ENCODE results near the gene GABRG3.

GABRG3 gene

GRCh38 chr15:27273506-27273905 lies 302.5 kb downstream of the GABRG3 start:
- ATAC-seq = no peak
- TF ChIP-seq, protein P1, sequence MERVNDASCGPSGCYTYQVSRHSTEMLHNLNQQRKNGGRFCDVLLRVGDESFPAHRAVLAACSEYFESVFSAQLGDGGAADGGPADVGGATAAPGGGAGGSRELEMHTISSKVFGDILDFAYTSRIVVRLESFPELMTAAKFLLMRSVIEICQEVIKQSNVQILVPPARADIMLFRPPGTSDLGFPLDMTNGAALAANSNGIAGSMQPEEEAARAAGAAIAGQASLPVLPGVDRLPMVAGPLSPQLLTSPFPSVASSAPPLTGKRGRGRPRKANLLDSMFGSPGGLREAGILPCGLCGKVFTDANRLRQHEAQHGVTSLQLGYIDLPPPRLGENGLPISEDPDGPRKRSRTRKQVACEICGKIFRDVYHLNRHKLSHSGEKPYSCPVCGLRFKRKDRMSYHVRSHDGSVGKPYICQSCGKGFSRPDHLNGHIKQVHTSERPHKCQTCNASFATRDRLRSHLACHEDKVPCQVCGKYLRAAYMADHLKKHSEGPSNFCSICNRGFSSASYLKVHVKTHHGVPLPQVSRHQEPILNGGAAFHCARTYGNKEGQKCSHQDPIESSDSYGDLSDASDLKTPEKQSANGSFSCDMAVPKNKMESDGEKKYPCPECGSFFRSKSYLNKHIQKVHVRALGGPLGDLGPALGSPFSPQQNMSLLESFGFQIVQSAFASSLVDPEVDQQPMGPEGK (CRISPR knock-in tag; IDR thresholded peaks at IDR 0.05; ENCODE audit: borderline replicate concordance) = no peak
- no peak for TF ChIP-seq TCF4 (CRISPR knock-in tag; IDR thresholded peaks at IDR 0.05; ENCODE audit: borderline replicate concordance)

DNA sequence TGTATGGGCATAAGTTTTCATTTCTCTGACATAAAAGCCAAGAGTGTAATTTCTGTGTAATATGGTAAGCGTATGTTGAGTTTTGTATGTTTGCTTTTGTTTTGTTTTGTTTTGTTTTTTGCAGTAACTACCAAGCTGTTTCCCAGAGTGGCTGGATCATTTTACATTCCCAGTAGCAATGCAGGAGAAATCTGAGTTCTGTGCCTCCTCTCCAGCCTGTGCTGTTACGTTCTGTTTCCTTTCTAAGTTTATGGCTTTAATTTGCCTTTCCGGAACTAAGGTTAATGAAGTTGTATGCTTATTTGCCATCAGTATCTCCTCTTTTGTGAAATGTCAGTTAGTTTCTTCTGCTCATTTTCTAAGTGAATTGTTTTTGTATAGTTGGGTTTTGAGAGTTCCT lies 307.8 kb downstream of the GABRG3 start:
- no peak for ATAC-seq
- TF ChIP-seq CSDC2 (CRISPR knock-in tag; IDR thresholded peaks at IDR 0.05) (no peak), CREB5 (CRISPR knock-in tag; IDR thresholded peaks at IDR 0.05; ENCODE audit: low read depth) (no peak), ZFP30 (CRISPR knock-in tag; IDR thresholded peaks at IDR 0.05) (no peak), ZNF565 (CRISPR knock-in tag; conservative IDR thresholded peaks at IDR 0.05; ENCODE audit: low read depth) (no peak), TOX (CRISPR knock-in tag; IDR thresholded peaks at IDR 0.05; ENCODE audit: borderline replicate concordance) (no peak), SNAI2 (CRISPR knock-in tag; IDR thresholded peaks at IDR 0.05) (no peak), ZNF8 (CRISPR knock-in tag; IDR thresholded peaks at IDR 0.05) (no peak), ESRRG (CRISPR knock-in tag; IDR thresholded peaks at IDR 0.05) (no peak), ZC3H10 (CRISPR knock-in tag; IDR thresholded peaks at IDR 0.05) (no peak), TSHZ2 (CRISPR knock-in tag; IDR thresholded peaks at IDR 0.05) (no peak), RARB (CRISPR knock-in tag; IDR thresholded peaks at IDR 0.05) (no peak)

DNA sequence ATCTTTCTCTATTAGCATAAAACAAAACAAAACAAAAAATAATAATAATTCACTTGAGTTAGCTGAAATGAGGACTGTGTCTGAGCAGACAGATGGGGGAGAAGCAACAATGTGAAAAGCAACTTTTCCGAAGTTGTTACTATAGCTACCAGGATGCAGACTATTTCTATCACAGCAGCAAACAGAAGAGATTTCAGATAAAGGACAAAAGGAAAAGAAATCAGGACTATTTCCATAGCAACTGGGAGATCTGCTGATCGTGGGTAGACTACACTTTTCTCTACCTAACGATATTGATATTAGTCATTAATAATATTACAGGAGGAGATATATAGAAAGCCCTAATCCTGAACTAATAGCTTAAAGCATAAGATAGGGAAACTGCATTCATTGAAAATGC lies 321.7 kb downstream of the GABRG3 start:
- ATAC-seq = no peak
- no peak for TF ChIP-seq CSRNP3 (CRISPR knock-in tag; IDR thresholded peaks at IDR 0.05)
- no peak for TF ChIP-seq SNAI2 (CRISPR knock-in tag; IDR thresholded peaks at IDR 0.05)
- TF ChIP-seq ZFP30 (CRISPR knock-in tag; IDR thresholded peaks at IDR 0.05) = no peak
- TF ChIP-seq ZFP3 (CRISPR knock-in tag; IDR thresholded peaks at IDR 0.05) = no peak
- TF ChIP-seq CSDC2 (CRISPR knock-in tag; IDR thresholded peaks at IDR 0.05) = no peak
- no peak for TF ChIP-seq ZNF565 (CRISPR knock-in tag; conservative IDR thresholded peaks at IDR 0.05; ENCODE audit: low read depth)
- TF ChIP-seq TOX (CRISPR knock-in tag; IDR thresholded peaks at IDR 0.05; ENCODE audit: borderline replicate concordance) = no peak
- no peak for TF ChIP-seq GLIS3 (CRISPR knock-in tag; IDR thresholded peaks at IDR 0.05)
- no peak for TF ChIP-seq BACH2 (CRISPR knock-in tag; IDR thresholded peaks at IDR 0.05; ENCODE audit: borderline replicate concordance)
- no peak for TF ChIP-seq ESRRG (CRISPR knock-in tag; IDR thresholded peaks at IDR 0.05)
- TF ChIP-seq, protein P1 (CRISPR knock-in tag; IDR thresholded peaks at IDR 0.05; ENCODE audit: borderline replicate concordance) = no peak

DNA sequence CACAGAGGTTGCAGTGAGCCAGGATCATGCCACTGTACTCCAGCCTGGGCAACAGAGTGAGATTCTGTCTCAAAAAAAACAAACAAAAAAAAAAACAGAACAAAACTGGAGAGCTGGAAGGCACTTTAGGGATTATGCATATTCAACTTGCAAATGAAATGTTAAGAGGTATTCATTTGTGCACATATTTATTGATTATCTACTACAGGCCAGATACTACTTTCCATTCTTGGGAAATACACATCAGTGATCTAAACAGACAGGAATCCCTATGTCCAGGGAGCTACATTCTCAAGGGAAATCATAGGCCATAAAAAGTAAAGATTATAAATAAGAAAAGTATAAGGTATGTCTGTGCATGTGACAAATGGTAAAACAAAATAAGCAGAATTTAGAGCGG lies 322.6 kb downstream of the GABRG3 start:
- no peak for ATAC-seq
- TF ChIP-seq, protein P1 (CRISPR knock-in tag; IDR thresholded peaks at IDR 0.05; ENCODE audit: borderline replicate concordance) = no peak
- TF ChIP-seq CREB5 (CRISPR knock-in tag; IDR thresholded peaks at IDR 0.05; ENCODE audit: low read depth) (no peak), ZFP30 (CRISPR knock-in tag; IDR thresholded peaks at IDR 0.05) (no peak), ZNF8 (CRISPR knock-in tag; IDR thresholded peaks at IDR 0.05) (no peak), ZC3H10 (CRISPR knock-in tag; IDR thresholded peaks at IDR 0.05) (no peak), GLIS3 (CRISPR knock-in tag; IDR thresholded peaks at IDR 0.05) (no peak), ZNF565 (CRISPR knock-in tag; conservative IDR thresholded peaks at IDR 0.05; ENCODE audit: low read depth) (no peak), TCF4 (CRISPR knock-in tag; IDR thresholded peaks at IDR 0.05; ENCODE audit: borderline replicate concordance) (no peak), RARB (CRISPR knock-in tag; IDR thresholded peaks at IDR 0.05) (no peak), TOX (CRISPR knock-in tag; IDR thresholded peaks at IDR 0.05; ENCODE audit: borderline replicate concordance) (no peak), ARNTL (CRISPR knock-in tag; IDR thresholded peaks at IDR 0.05; ENCODE audit: borderline replicate concordance, low read depth) (no peak), OSR1 (CRISPR knock-in tag; IDR thresholded peaks at IDR 0.05) (no peak), ESRRG (CRISPR knock-in tag; IDR thresholded peaks at IDR 0.05) (no peak)
- TF ChIP-seq, protein P2, sequence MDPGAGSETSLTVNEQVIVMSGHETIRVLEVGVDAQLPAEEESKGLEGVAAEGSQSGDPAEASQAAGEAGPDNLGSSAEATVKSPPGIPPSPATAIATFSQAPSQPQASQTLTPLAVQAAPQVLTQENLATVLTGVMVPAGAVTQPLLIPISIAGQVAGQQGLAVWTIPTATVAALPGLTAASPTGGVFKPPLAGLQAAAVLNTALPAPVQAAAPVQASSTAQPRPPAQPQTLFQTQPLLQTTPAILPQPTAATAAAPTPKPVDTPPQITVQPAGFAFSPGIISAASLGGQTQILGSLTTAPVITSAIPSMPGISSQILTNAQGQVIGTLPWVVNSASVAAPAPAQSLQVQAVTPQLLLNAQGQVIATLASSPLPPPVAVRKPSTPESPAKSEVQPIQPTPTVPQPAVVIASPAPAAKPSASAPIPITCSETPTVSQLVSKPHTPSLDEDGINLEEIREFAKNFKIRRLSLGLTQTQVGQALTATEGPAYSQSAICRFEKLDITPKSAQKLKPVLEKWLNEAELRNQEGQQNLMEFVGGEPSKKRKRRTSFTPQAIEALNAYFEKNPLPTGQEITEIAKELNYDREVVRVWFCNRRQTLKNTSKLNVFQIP (CRISPR knock-in tag; IDR thresholded peaks at IDR 0.05; ENCODE audit: borderline replicate concordance, low read depth) = no peak

All from SK-N-SH treated with all-trans-retinoic acid at 6 μM for 48 hours (cell line).